HT-29 (cell line): ENCODE data around the gene CEACAM18. TPM values are rescaled to one million over a fixed set of nuclear protein-coding genes. Genes with fewer than 3 reads are reported as not detected.

ENCODE experiments used
- DNase-seq: peaks from one replicate; pipeline ENCODE4 v3.0.0-alpha.2; 2015; ENCODE audit warnings: low spot score
- small RNA-seq: library from RNA; depleted of rRNA; stranded (forward); fragments of <200 nt; gene quantifications from one replicate; pipeline ENCODE3, GENCODE V24; 2014
- total RNA-seq: library from RNA; depleted of rRNA; stranded (reverse); fragments of >200 nt; shearing (Covaris generic); gene quantifications from 2 replicates; pipeline ENCODE4 v1.2.3, GENCODE V29; 2014; rRNA removed

CEACAM18 gene
- total RNA-seq, 1 experiment from 2014 or later: not detected

- no peak for DNase-seq
Observed at GRCh38 chr19:51531349-51532315, 53.3 kb downstream of the CEACAM18 start, which contains the start of gene SIGLEC6. TSS of gene SIGLEC6 (minus strand) at chr19:51531670. CDS start at chr19:51531648, 22 bp downstream.

- no peak for DNase-seq
Observed at GRCh38 chr19:51535535-51535934, 57.2 kb downstream of the CEACAM18 start.

GRCh38 chr19:51539821-51540366 is 61.6 kb downstream of the CEACAM18 start:
- DNase-seq: no peak

Small RNA genes within 50 kb of the gene (small RNA-seq; reads per million reads assigned to genes)
- gene AC020914.3 (not detected), gene AC020914.5 (not detected)

Other genes with a start within 250 kb of the CEACAM18 start
- not detected in 2 replicates for gene SIGLECL1, start 227.5 kb upstream of the CEACAM18 start, total RNA-seq
- not detected in 2 replicates for gene IGLON5, start 166.9 kb upstream of the CEACAM18 start, total RNA-seq
- gene VSIG10L, start 136.4 kb upstream of the CEACAM18 start, total RNA-seq: 35.1 and 42.6 TPM in 2 replicates
- 375 and 384 TPM in 2 replicates for gene ETFB, start 112.2 kb upstream of the CEACAM18 start, total RNA-seq
- gene CLDND2, start 109.5 kb upstream of the CEACAM18 start, total RNA-seq: 0.81 and 1.8 TPM in 2 replicates
- not detected in 2 replicates for gene NKG7, start 105.9 kb upstream of the CEACAM18 start, total RNA-seq
- gene LIM2, start 90.6 kb upstream of the CEACAM18 start, total RNA-seq: not detected in 2 replicates
- not detected in 2 replicates for gene C19orf84, start 87.9 kb upstream of the CEACAM18 start, total RNA-seq
- not detected in 2 replicates for gene SIGLEC10, start 60.9 kb upstream of the CEACAM18 start, total RNA-seq
- not detected in 2 replicates for gene SIGLEC8, start 20.1 kb upstream of the CEACAM18 start, total RNA-seq
- gene SIGLEC12, start 23.3 kb downstream of the CEACAM18 start, total RNA-seq: not detected in 2 replicates
- not detected in 2 replicates for gene SIGLEC6, start 53.1 kb downstream of the CEACAM18 start, total RNA-seq
- 1.1 and 1.8 TPM in 2 replicates for gene ZNF175, start 92.7 kb downstream of the CEACAM18 start, total RNA-seq
- not detected in 2 replicates for gene SIGLEC5, start 151.9 kb downstream of the CEACAM18 start, total RNA-seq
- not detected in 2 replicates for gene SIGLEC14, start 168.3 kb downstream of the CEACAM18 start, total RNA-seq
- gene SPACA6, start 214.8 kb downstream of the CEACAM18 start, total RNA-seq: 13.6 and 17.8 TPM in 2 replicates
- 0.05 TPM in 1 of 2 replicates, not detected in the other for gene HAS1, start 245.5 kb downstream of the CEACAM18 start, total RNA-seq